B cell (primary cell): Measurements from ENCODE around the gene FOXM1.

Experiments used
- CTCF ChIP-seq: fragments of 200-600 bp; IDR thresholded peaks from one replicate; pipeline ENCODE4 v1.8.0; 2022; ENCODE audit warnings: antibody characterized with exemption, mild to moderate bottlenecking
- EZH2 ChIP-seq: IDR thresholded peaks from 2 replicates; pipeline ENCODE4 v1.6.1; 2012; ENCODE audit warnings: borderline replicate concordance, low read depth, mild to moderate bottlenecking, moderate library complexity, low read length; ENCODE audit not compliant: insufficient read depth, poor library complexity, severe bottlenecking

- TF ChIP-seq CTCF (no peak), EZH2 (no peak)
These were observed 7.8 kb upstream of the FOXM1 start for GRCh38 chr12:2884810-2885209.
